Renal cortical epithelial cell (primary cell): ENCODE data around the gene CITED4. TPM values are rescaled to one million over a fixed set of nuclear protein-coding genes. Genes with fewer than 3 reads are reported as not detected.

ENCODE experiments used
- DNase-seq: peaks from one replicate; pipeline ENCODE4 v3.0.0-alpha.2; 2011; ENCODE audit warnings: low read depth
- total RNA-seq: library from RNA; depleted of rRNA; stranded (reverse); fragments of >200 nt; gene quantifications from 2 replicates; pipeline ENCODE4 v1.2.3, GENCODE V29; 2014

CITED4 gene
- total RNA-seq, 1 donor from 2014 or later, result 33.5 TPM

DNA sequence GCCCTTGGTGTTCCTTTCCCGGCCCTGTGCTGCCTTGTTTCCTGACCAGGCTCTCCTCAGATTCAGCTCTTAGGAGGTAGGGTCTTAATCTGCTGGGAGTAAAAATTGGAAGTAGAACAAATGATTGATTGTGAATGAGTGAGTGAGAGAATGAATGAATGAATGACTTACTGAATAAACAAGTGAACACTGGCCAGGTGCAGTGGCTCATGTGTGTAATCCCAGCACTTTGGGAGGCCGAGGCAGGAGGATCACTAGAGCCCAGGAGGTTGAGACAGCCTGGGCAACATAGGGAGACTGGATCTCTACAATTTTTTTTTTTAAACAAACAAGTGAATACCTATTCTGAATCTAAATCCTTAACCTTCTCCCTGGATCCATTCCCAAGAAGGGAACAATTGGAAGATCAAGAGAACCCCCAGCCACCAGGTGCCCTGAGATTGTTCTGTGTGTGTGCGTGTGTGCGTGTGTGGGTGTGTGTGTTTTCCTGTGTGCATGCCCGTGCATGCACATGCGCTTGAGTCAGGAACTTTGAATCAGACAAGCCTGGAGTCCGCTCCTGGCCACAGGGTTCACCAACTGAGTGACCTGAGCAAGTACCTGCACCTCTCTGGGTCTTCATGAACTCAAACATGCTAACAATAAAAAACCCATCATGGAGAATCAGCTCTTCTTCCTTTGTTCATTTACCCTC is 24.3 kb upstream of the CITED4 start:
- no peak for DNase-seq

DNA sequence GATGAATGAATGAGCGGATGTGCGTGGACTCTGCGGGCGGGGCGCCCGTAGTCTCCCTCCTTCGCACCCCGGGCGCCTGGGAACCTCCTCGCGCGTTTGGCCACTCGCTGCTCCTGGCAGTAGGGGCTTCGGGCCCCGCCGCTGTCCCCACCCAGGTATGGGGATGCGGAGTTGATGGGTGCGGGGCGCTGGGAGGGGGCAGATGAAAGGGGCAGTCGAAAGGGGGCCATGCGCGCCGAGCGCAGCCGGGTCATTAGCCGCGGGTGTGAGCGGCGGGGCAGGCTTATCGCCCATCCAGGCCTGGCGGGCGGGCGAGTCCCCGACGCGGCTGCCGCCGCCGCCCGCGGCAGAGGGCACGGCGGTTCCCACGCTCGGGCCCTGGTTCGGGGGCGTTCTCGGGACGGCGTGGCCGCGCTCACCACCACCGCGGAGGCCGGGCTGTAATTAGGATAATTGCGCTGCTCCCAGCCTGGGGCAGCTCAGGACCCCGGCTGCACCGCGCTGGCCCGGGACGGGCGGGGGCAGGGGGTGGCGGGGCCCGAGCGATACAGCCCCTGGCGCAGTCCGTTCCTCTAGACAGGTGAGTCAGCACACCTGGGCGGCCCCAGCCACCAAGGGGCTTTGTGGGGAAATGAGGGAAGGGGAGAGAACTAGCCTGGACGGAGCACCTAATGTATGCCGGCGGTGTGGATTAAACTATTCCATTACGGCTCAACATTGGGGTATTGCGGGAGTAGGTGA is 22.1 kb upstream of the CITED4 start:
- no peak for DNase-seq

DNA sequence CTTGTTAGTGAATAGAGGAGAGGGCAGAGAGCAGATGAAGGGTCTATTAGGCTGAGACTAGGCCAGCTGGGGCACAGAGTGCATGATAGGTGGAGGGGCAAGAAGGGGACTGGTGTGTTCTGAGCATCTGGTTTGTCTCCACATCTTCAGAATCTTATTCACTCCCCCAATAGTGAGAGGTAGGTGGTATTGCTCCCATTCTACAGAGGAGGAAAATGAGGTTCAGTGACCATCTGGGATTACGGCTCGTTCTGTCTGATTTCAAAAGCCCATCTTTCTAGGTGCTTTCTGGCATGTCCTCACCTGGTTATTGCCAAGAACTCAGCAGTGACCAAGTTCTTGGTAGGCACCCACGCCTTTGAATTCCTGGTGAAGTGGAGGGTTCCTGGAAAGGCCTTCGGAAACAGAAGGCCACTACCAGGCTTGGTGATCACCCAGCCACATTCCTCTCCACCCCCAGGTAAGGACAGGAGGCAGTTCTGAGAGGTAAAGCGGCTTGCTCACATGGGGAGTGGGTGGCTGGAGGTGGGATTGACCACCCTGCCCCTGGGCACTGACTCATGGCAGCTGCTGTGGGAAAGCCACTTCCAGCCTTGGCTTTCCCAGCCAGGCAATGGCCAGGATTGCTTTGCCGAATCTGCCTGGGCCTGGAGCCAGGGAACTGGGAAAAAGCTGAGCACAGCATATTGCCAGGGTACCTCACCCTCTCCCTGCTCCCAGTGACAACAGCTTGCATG is 18.8 kb upstream of the CITED4 start:
- no peak for DNase-seq

DNA sequence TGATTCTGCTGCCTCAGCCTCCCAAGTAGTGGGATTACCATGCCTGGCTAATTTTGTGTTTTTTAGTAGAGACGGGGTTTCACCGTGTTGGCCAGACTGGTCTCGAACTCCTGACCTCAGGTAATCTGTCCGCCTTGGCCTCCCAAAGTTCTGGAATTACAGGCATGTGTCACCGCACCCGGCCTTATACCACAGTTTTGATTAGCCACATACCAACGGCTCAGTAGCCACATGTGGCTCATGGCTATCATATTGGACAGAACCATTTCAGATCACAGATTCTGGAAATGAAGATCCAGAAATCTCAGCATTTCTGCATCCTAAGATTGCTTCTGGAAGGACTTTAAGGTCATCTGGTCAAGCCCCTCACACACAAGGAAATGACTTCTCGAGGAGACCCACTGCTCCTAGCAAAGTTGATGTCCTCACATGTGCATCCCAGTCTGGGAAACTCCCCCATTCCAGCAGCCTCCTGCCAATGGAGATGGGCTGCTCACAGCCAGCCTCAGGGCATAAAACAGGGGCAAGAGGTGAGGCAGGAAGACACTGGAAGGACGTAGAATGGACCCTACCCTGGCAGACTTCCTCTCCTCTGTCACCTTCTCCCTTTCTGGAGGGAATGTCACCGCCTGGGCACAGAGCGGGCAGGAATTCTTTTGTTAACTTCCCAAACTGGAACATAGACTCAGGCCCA is 17.5 kb upstream of the CITED4 start:
- no peak for DNase-seq

DNA sequence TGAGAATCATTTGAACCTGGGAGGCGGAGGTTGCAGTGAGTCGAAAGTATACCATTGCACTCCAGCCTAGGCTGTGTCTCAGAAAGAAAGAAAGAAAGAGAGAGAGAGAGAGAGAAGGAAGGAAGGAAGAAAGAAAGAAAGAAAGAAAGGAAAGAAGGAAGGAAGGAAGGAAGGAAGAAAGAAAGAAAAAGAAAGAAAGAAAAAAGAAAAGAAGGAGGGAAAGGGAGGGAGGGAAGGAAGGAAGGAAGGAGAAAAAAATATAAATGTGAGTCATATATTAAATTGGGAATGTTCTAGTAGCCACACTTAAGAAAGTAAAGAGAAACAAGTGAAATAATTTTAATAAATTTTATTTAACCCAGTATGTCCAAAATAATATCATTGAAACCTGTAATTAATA is 16.7 kb upstream of the CITED4 start:
- DNase-seq, result no peak

DNA sequence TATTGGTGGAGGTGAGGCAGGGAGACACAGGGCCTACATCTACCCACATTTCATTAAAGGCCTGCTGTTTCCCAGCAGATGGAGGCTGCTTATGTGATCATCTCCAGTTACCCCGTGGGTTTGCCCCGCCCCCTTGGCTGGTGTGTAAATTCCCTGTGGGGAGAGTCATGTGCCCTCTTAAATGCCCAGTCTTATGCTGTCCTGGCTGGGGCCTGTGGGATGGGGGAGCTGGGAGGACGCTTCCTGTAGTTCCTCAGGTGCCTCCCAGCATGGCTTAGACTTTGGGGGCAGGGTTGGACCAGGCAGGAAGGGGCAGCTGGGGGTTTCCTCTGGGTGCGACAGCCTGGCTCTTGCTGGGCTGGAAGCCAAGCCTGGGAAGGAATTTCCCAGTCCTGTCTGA is 15.5 kb upstream of the CITED4 start:
- peak; percentile 97 for DNase-seq

DNA sequence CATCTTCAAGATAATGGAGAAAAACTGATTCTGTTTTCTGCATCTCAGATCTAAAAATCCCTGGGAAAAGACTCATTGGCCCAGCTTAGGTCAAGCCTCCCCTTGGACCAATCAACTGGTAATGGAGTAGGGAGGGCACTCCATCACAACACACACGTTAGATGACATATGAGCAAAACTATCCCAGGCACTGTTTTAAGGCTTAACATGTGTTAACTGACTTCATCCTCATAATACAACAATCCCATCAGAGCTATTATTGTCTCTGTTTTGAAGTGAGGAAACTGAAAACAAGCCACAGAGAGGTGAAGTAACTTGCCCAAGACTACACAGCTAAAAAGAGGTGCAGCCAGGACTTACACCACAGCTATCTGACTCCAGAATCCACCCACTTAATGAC is 14.7 kb upstream of the CITED4 start:
- no peak for DNase-seq

DNA sequence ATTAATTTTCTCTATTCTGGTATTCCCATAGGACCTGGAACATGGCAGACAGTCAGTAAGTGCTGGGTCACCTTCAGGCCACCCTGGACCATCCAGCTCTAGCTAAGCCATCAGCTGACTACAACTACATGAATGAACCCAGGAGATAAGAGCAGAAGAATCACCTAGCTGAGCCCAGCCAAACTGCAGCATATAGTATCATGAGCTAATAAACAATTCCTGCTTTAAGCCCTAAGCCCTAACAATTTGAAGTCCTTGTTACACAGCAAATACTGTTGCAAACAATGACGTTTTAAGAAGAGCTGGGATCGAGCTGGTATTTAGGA is 14.2 kb upstream of the CITED4 start:
- no peak for DNase-seq

DNA sequence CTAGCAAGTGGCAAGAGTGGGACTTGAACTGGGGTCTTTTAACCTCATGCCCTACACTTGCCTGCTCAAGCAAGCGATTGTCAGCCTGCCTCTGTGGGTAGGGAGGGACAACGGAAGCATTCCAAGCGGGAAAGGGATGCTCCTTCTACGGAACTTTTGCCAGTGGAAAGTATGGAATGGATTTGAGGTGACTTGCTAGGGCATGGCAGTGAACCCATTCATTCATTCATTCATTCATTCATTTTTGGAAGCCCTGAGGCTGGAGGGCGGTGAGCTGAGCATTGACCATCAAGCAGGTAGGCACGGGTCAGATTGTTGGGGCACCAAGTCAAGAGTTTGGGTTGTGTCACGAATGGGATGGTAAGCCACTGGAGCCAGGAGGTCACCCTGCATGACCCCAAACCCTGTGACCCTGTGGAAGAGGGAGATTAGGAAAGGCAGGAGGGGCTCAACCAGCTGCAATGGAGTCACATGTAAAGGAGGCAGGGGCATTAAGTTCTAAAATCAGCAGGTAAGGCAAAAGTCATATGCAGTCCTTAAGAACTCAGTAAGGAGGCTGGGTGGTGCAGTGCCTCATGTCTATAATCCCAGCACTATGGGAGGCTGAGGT is 11.8 kb upstream of the CITED4 start:
- DNase-seq, result no peak

DNA sequence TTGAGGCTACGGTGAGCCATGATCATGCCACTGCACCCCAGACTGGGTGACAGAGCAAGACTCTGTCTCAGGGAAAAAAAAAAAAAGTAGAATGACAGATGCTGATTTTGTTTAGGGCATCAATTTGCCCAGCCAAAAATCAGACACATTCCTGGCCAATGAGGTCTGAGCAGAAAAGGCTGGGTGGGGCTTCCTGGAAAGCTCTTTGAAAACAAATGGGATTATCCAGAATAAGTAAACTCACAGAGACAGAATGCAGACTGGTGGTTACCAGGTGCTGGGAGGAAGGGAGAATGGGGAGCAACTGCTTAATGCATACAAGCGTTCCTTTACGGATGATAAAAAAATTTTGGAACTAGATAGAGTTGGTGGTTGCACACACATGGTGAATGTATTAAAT is 10.1 kb upstream of the CITED4 start:
- no peak for DNase-seq

DNA sequence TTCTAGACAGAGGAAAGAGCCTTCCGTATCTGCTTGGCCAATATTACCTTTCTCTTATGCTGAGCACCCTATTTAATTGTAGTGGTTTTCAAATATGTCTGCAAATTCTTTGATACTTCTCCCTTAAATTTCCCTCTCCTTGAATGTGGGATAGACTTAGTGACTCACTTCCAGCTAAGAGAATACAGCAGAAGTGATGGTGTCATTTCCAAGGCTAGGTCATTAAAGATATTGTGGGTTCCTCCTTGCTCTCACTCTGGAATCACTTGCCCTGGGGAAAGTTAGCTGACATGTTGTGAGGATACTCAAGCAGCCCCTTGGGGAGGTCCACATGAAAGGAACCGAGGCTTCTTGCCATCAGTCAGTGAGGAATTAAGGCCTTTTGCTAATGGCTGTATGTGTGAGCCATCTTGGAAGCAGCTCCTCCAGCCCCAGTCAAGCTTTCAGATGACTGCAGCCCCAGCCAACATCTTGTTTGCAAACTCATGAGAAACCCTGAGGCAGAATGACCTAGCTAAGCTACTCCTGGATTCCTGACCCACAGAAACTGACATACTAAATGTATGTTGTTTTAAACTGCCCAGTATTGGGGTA is 8.1 kb upstream of the CITED4 start:
- peak; percentile 54 for DNase-seq

DNA sequence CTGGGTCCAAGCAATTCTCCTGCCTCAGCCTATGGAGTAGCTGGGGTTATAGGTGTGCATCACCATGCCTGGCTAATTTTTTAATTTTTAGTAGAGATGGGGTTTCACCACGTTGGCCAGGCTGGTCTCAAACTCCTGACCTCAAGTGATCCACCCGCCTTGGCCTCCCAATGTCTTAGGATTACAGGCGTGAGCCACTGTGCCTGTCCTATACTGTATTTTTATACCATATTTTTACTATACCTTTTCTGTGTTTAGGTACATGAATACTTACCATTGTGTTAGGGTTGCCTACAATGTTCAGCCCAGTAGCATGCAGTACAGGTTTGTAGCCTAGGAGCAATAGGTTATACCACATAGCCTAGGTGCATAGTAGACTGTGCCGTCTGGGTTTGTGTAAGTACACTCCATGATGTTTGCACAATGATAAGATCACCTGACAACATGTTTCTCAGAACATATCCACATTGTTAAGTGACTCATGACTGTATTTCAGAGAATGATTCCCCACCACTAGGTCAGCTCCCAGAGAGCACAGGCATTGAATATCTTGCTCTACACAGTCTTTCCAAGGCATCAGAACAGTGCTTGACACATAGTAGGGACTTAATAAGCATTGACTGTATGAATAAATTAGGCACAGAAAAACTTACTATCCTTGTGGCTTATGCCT is 6.0 kb upstream of the CITED4 start:
- DNase-seq, result peak; percentile 97

DNA sequence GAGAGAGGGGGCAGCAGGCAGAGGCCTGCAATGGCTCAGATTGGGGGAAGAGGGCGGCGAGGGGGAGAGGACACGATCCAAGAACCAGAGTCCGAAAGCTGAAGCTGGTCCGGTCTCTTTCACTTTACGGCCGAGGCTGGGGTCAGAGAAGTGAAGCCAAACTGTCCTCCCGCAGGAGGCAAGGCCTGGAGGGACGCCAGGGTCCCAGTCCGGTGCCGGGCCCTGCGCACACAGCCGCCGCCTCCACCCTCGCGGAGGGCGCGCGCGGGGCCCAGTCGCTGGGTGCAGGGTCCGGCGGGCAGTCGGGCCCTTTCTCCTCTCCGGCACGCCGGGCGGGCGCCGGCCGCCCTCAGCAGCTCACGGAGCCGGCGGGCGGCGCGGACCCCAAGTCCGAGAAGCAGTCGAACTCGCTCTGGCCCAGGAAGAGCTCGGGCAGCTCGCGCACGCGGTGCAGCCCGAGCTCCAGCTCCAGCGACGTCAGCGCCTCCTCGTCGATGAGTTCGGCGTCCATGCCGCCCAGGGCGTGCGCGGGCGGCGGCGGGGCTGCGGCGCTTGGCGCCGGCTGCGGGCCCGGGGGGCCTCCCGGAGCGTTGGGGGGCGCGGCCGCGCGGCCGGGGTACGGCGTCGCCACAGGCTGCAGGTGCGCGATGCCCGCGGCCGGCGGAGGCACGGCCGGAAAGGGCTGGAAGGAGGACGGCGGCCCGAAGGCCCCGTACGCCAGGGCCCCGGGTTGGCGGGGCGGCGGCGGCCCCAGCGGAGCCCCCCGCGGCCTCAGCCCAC is 749 bp downstream of the CITED4 start:
- no peak for DNase-seq

DNA sequence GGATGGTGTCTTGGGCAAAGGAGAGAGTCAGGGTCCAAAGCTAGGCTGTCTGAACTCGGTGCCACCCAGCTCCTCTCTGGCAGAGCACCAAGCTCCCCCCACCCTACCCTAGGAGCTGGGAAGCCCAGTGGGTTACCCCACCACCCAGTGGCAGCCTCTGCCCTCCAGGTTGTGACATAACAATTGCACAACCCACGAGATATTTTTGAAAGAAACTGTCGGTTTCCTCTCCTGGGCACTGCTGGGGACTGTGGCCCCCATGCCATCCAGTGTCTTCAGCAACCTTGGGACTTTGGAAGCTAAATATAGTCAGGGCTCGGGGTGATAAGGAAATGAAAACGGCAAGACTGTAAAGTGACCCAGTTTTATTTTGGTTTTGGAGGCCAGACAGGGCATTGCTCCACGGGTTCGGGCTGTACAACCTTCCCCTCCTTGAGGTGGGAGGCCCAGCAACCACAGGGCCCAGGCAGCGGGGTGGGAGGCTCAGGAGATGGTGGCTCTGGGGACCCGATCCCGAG is 1.4 kb downstream of the CITED4 start:
- DNase-seq, result no peak

DNA sequence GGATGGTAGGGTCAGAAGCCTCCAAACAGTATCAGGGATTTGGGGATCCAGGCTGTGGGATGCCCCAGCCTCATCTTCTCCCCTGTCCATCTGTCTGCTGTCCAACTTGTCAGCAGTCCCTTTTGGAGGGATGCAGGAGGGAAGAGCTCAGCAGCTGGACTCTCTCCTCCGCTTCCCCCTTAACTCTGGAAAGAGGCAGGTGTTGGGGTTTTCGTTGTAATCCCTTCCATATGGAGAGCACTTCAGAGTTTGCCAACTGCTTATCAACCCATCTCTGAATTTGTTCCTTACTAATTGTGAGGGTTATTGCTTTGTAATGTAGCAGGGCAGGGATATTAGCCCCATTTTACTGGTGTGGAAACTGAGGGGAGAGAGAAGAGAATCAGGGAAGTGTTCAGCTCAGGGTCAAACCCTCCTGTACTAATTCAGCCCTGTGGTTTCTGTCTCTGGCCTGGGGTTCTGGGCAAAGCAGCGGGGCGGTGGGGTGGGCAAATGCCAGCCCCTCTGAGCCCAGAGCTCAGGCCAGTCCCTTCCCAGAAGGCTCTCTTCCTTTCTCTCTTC is 3.2 kb downstream of the CITED4 start:
- DNase-seq, result no peak

DNA sequence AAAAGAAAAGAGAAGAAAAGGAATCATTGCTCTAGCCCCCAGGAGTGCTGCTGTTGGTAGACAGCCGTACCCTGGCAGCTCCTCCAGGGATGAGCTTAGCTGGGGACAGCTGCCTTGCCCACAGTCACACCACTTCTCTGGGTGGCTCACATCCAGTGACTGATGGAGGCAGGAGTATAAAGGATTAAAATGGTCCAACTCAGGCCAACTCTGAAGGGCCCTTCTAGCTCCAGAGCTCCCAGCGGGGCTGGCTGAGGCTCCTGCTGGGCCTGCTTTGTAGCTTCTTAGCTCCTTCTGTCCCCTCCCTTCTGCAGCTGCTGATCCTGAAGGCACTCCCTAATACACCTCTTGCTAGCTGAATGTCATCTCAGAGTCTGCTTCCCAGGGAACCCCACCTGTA is 4.4 kb downstream of the CITED4 start:
- no peak for DNase-seq

DNA sequence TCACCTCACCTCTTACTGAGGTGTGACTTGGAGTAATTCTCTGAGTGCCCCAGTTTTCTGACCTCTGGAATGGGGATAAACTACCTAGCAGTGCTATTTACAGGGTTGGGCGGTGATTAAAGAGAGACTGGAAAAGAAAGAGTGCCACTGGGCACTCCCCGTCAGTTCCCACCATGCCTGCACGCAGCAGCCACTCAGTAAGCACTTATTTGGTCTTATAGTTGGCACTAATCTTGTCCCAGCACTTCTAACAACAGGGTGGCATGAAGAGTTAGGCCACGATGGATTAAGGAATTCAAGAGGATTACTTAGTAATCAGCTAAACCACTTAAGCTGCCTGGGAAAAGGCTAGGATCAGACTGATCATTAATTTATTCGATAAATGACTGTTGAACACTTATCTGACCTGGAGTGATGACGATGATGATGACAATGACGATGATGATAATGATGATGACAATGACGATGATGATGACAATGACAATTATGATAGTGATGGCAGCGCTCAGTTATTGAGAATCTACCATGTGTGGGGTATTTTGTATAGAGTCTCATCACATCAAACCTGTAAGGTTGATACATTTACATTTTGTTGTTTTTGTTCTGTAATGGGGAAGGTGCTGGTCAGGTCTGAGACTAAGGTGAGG is 5.4 kb downstream of the CITED4 start:
- DNase-seq, result no peak

DNA sequence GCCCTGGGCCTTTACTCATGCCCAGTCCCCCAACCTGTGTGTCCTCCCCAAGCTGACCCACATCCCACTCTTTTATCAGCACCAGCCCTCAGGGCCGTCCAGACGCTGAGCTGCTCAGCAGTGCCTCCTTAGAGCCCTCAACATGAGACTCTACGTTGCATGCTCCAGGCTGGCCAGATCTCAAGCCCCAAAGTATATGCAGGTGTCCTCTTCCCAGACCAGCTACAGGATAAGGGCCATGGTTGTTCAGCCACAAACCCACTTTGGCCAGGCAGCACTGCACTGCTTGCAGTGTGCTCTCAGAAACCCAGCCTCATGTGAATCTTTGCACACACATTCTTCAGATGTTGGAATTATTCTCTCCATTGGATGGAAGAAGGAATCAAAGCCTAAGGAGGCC is 6.0 kb downstream of the CITED4 start:
- no peak for DNase-seq

DNA sequence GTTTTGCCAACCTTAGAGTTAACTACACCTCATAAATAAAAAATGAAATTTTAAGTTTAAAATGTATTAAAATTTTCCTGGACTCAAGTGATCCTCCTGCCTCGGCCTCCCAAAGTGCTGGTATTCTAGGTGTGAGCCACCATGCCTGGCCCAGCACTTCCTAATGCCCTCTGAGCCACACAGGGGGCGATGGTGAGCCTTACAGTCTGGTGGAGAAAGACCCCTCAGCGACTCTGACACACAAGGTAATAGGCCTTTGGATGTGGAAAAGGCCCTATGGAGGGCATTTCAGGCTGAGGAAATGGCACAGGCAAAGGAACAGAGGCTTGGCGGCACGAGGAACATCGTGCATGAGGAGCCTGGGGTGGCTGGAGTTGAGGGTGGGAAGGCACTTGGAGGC is 6.7 kb downstream of the CITED4 start:
- no peak for DNase-seq

DNA sequence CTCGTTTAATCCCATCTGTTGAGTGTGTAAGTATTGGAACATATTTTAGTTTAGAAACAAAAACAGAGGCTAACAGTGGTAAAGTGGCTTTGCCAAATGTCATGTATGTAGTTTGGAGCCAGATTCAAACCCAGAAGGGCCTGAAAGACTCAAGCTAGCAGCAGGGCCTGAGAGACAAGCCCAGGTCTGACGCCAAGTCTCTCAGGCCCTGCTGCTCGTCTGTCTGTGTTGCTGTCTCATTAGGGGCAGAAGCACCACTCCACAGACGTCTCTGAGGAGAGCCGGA is 8.3 kb downstream of the CITED4 start:
- DNase-seq, result no peak
